CD14-positive monocyte (primary cell): ENCODE measurements around the gene PTPRH. TPM values are rescaled to one million over a fixed set of nuclear protein-coding genes. Genes with fewer than 3 reads are reported as not detected.

ENCODE experiments used
- DNase-seq, 3 donors: peaks; one replicate each; pipeline ENCODE4 v3.0.0-alpha.2; 2011 to 2022
- H2AFZ ChIP-seq: 2 replicates; pipeline ENCODE4 v1.6.0; 2012; ENCODE audit warnings: mild to moderate bottlenecking, low read depth, low read length, inconsistent platforms; ENCODE audit not compliant: insufficient read depth, poor library complexity, severe bottlenecking
- H3K27ac ChIP-seq, 2 donors: 1 replicate in 1 of 2; 2 replicates in 1 of 2; pipeline ENCODE4 v1.5.1; 2012 to 2013; ENCODE audit warnings: low read length in 2 of 2, control low read depth in 1 of 2, inconsistent platforms in 1 of 2, low read depth in 1 of 2, mild to moderate bottlenecking in 1 of 2
- H3K27me3 ChIP-seq, 2 donors: one replicate each; pipeline versions ENCODE4 v1.6.0 to v1.6.1; 2011 to 2013; ENCODE audit warnings: low read length in 2 of 2; ENCODE audit not compliant: control insufficient read depth in 2 of 2, insufficient read depth in 2 of 2
- H3K36me3 ChIP-seq, 2 donors: replicated peaks in 1 of 2; 1 replicate in 1 of 2; 2 replicates in 1 of 2; pipeline versions ENCODE4 v1.5.1 to v1.6.1; 2012 to 2013; ENCODE audit warnings: low read length in 2 of 2, control low read depth in 1 of 2, inconsistent platforms in 1 of 2, mild to moderate bottlenecking in 1 of 2; ENCODE audit not compliant: insufficient read depth in 2 of 2, control insufficient read depth in 1 of 2
- H3K4me1 ChIP-seq, 2 donors: 1 replicate in 1 of 2; 2 replicates in 1 of 2; pipeline versions ENCODE4 v1.5.1 to v1.6.1; 2012 to 2013; ENCODE audit warnings: low read length in 2 of 2, control low read depth in 1 of 2, inconsistent platforms in 1 of 2, mild to moderate bottlenecking in 1 of 2, moderate library complexity in 1 of 2; ENCODE audit not compliant: insufficient read depth in 2 of 2, control insufficient read depth in 1 of 2
- H3K4me2 ChIP-seq: replicated peaks from 2 replicates; pipeline ENCODE3; 2012; ENCODE audit warnings: low read length, moderate library complexity, mild to moderate bottlenecking; ENCODE audit not compliant: poor library complexity, severe bottlenecking; ENCODE audit errors: extremely low read depth
- H3K4me3 ChIP-seq, 3 experiments: fragments of 200-600 bp in 1 of 3; sonication (generic) in 1 of 3; replicated peaks in 1 of 3; 1 replicate in 2 of 3; 2 replicates in 1 of 3; pipeline ENCODE4 v1.5.1; 2011 to 2013; ENCODE audit warnings: low read length in 3 of 3, mild to moderate bottlenecking in 3 of 3, control low read depth in 2 of 3, low read depth in 2 of 3, inconsistent platforms in 1 of 3, moderate library complexity in 1 of 3
- H3K79me2 ChIP-seq: 2 replicates; pipeline ENCODE4 v1.6.0; 2012; ENCODE audit warnings: mild to moderate bottlenecking, control low read depth, inconsistent platforms, low read length, moderate library complexity; ENCODE audit not compliant: insufficient read depth
- H3K9ac ChIP-seq: 2 replicates; pipeline ENCODE4 v1.6.0; 2017; ENCODE audit warnings: low read length, mild to moderate bottlenecking; ENCODE audit not compliant: insufficient read depth, poor library complexity, severe bottlenecking
- H3K9me3 ChIP-seq, 2 donors: replicated peaks in 1 of 2; 1 replicate in 1 of 2; 2 replicates in 1 of 2; pipeline versions ENCODE4 v1.5.1 to v1.6.1; 2012 to 2013; ENCODE audit warnings: low read length in 2 of 2, control low read depth in 1 of 2; ENCODE audit not compliant: control insufficient read depth in 1 of 2, insufficient read depth in 1 of 2
- H4K20me1 ChIP-seq: 2 replicates; pipeline ENCODE4 v1.6.0; 2012; ENCODE audit warnings: mild to moderate bottlenecking, low read length, control low read depth, moderate library complexity; ENCODE audit not compliant: insufficient read depth
- H3K27ac Mint-ChIP-seq, 7 donors: one replicate each; pipeline ENCODE4 v1.8.0; 2020; ENCODE audit warnings: mild to moderate bottlenecking in 7 of 7, mixed read lengths in 7 of 7, moderate library complexity in 6 of 7, inconsistent platforms in 2 of 7
- H3K27me3 Mint-ChIP-seq, 3 donors: one replicate each; pipeline ENCODE4 v1.8.0; 2021 to 2022; ENCODE audit warnings: low read depth in 3 of 3, mild to moderate bottlenecking in 3 of 3, mixed read lengths in 3 of 3, moderate library complexity in 3 of 3, inconsistent platforms in 1 of 3
- H3K36me3 Mint-ChIP-seq, 2 donors: one replicate each; pipeline ENCODE4 v1.8.0; 2020; ENCODE audit warnings: mixed read lengths in 2 of 2, inconsistent platforms in 1 of 2, mild to moderate bottlenecking in 1 of 2
- H3K4me1 Mint-ChIP-seq: one replicate; pipeline ENCODE4 v1.8.0; 2020; ENCODE audit warnings: mild to moderate bottlenecking, mixed read lengths
- H3K4me3 Mint-ChIP-seq, 2 donors: one replicate each; pipeline ENCODE4 v1.8.0; 2020; ENCODE audit warnings: mild to moderate bottlenecking in 2 of 2, mixed read lengths in 2 of 2, moderate library complexity in 1 of 2
- H3K9me3 Mint-ChIP-seq, 7 donors: one replicate each; pipeline ENCODE4 v1.8.0; 2020 to 2022; ENCODE audit warnings: mixed read lengths in 7 of 7, mild to moderate bottlenecking in 6 of 7, moderate library complexity in 6 of 7, inconsistent platforms in 2 of 7
- WGBS: methylation state at CpG from one replicate; pipeline ENCODE4 v1.1.5; 2013; ENCODE audit warnings: missing lambda C conversion rate; ENCODE audit not compliant: insufficient coverage; 5-methylcytosine and 5-hydroxymethylcytosine counted together
- intact Hi-C, 2 donors: fragments of 100-400 bp; cut with micrococcal nuclease; formaldehyde crosslinking; loops; one replicate each; pipeline versions ENCODE4 v1.15.0 to v1.15.1; 2023
- polyA plus RNA-seq, 3 donors: library from polyadenylated mRNA; depleted of rRNA in 1 of 3; unstranded in 2 of 3; stranded (reverse) in 1 of 3; fragments of 300-500 nt in 2 of 3; fragments of >200 nt in 1 of 3; fragmentation: Illumina TruSeq in 2 of 3; gene quantifications; 1 replicate in 2 of 3; 2 replicates in 1 of 3; pipeline ENCODE4 v1.2.3, GENCODE V29; 2012 to 2021
- TF ChIP-seq, protein P1 (sequence below): fragments of 200-600 bp; IDR thresholded peaks from one replicate; pipeline ENCODE4 v1.8.0; 2022; ENCODE audit warnings: antibody characterized with exemption, mild to moderate bottlenecking

Gene PTPRH
- polyA plus RNA-seq, 3 donors, result 0.08 to 0.53 TPM; not detected in 1

DNA sequence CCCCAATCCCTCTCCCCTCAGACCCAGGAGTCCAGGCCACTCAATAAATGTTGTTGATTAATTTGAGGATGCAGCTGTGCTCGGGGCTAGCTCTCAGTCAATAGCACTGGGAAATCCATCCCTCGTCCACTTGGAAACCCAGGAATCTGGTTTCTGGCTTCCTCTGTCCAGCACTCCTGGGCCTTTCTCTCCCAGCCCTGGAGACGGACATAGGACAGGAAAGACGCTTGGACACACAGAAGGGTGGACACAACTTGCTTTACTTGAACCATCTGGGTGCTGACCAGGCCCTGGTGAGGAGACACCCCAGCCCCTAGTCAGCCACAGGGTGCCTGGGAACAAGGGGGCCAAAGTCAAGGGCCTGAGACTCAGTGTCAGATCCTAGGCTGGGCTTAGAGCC is 50.9 kb downstream of the PTPRH start:
- Mint-ChIP-seq H3K27me3 (peaks cover 64 to 87% (median 84%) of the 10 kb centered on the region in 3 donors), H3K27ac (no peak overlapping the region), H3K36me3 (peaks cover 2 to 6% of the 10 kb centered on the region in 2 donors), H3K4me1 (peaks cover 7% of the 10 kb centered on the region), H3K9me3 (peaks cover 3 to 21% (median 15%) of the 10 kb centered on the region in 7 donors), H3K4me3 (peak overlapping the region in 1 of 2 donors; percentile 27)
- TF ChIP-seq, protein P1, sequence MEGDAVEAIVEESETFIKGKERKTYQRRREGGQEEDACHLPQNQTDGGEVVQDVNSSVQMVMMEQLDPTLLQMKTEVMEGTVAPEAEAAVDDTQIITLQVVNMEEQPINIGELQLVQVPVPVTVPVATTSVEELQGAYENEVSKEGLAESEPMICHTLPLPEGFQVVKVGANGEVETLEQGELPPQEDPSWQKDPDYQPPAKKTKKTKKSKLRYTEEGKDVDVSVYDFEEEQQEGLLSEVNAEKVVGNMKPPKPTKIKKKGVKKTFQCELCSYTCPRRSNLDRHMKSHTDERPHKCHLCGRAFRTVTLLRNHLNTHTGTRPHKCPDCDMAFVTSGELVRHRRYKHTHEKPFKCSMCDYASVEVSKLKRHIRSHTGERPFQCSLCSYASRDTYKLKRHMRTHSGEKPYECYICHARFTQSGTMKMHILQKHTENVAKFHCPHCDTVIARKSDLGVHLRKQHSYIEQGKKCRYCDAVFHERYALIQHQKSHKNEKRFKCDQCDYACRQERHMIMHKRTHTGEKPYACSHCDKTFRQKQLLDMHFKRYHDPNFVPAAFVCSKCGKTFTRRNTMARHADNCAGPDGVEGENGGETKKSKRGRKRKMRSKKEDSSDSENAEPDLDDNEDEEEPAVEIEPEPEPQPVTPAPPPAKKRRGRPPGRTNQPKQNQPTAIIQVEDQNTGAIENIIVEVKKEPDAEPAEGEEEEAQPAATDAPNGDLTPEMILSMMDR, result no peak
- H3K79me2 ChIP-seq, result no peaks in the 10 kb centered on the region
- no peaks in the 10 kb centered on the region for H3K36me3 ChIP-seq
- H3K4me2 ChIP-seq, result no peak overlapping the region
- no peak overlapping the region for H3K9ac ChIP-seq
- no peak overlapping the region for H3K27ac ChIP-seq
- peaks cover 14 to 74% of the 10 kb centered on the region in 2 donors for H3K27me3 ChIP-seq
- WGBS, result 79% methylated on average over 4 of the region's 4 CpGs
- H2AFZ ChIP-seq, result no peak overlapping the region
- H3K4me3 ChIP-seq, result no peak overlapping the region
- H3K9me3 ChIP-seq, result peaks cover 4 to 8% of the 10 kb centered on the region in 2 donors
- H4K20me1 ChIP-seq, result no peaks in the 10 kb centered on the region
- DNase-seq, result no peak
- intact Hi-C loops, result no loop called here
- peaks cover 5 to 17% of the 10 kb centered on the region in 2 donors for H3K4me1 ChIP-seq

DNA sequence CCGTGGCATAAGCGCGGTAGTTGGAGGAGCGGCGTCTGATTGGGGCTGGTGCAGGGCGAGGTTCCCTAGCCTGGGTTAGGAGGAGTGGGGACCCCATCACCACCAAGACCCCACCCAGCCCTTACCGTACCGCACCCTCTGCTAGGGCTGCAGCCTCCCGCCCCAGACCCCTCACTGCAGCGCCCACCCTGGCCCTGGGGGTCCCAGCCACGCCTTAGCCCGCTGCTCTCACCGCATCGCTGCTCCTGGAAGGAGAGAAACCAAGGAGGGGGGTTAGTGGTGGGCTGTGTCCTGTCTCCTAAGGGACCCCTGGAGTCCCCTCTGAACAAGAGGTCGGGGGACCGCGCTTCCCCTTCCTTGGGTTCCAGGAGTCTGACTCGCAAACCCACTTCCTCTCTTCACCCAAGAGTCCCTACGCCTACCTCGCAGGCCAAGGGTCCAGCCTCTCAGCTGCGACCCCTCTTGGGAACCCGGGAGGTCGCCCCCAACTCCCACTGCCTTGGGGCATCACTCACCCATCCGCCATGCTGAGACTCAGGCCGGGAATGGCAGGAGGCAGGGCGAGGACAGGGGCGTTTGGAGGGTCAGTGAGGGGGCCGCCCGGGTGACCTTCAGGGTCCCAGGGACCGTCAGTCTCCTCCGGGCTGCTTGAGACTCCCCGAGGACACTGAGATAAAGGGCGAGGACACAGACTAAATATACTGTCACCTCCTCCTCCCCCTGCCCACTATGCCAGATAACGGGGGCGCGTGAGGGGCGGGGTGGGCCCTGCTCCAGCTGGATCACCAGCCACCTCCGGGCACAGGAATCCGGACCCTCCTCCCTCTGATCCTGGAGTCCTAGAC is 52.0 kb downstream of the PTPRH start, which contains the start of gene TNNI3:
Gene TNNI3, minus strand, starts transcription at position 669 of the 845 bp plus-strand sequence. Its CDS starts 143 bp downstream, at position 526.
- H3K27me3 ChIP-seq, result peaks cover 14 to 66% of the 10 kb centered on the region in 2 donors

More for the DNA sequence above, 52.0 kb downstream of the PTPRH start, which contains the start of gene TNNI3:
- intact Hi-C loops, result no loop called here
- Histone ChIP-seq H3K4me2 (peak within 1 kb of the TSS; percentile 22), H3K4me1 (peaks cover 5 to 17% of the 10 kb centered on the region in 2 donors), H3K9me3 (peaks cover 4 to 8% of the 10 kb centered on the region in 2 donors), H3K79me2 (no peaks in the 10 kb centered on the region), H3K9ac (no peak within 1 kb of the TSS), H3K4me3 (peak within 1 kb of the TSS in 1 of 3 experiments; percentile 20), H3K36me3 (no peaks in the 10 kb centered on the region), H4K20me1 (no peaks in the 10 kb centered on the region), H3K27ac (no peak within 1 kb of the TSS), H2AFZ (no peak within 1 kb of the TSS)
- peaks cover 2 to 6% of the 10 kb centered on the region in 2 donors for H3K36me3 Mint-ChIP-seq
- WGBS, result 55% methylated on average over 25 of the region's 39 CpGs
- peaks cover 3 to 23% (median 15%) of the 10 kb centered on the region in 7 donors for H3K9me3 Mint-ChIP-seq
- peaks cover 7% of the 10 kb centered on the region for H3K4me1 Mint-ChIP-seq
- no peak for DNase-seq
- TF ChIP-seq, protein P1, result no peak
- peaks cover 58 to 76% (median 75%) of the 10 kb centered on the region in 3 donors for H3K27me3 Mint-ChIP-seq
- no peak within 1 kb of the TSS for H3K27ac Mint-ChIP-seq
- H3K4me3 Mint-ChIP-seq, result peak within 1 kb of the TSS; percentile 37 to 84
